Subcutaneous adipose tissue (tissue), 4 donors: ENCODE measurements around the gene TIGAR. TPM values are rescaled to one million over a fixed set of nuclear protein-coding genes. Genes with fewer than 3 reads are reported as not detected.

Experiments used
- total RNA-seq, 4 donors: library from RNA; depleted of rRNA; stranded (reverse); fragments of >200 nt; gene quantifications; one replicate each; pipeline ENCODE4 v1.1.0, GENCODE V29; 2016
- TF ChIP-seq, protein P1 (sequence below): fragments of 450-650 bp; IDR thresholded peaks from one replicate; pipeline ENCODE4 v1.5.1; 2016; ENCODE audit warnings: low read depth, mild to moderate bottlenecking, control low read depth, antibody characterized with exemption, moderate library complexity

Gene TIGAR
- total RNA-seq, 4 donors from 2014 or later: 3.1 to 13.9 (median 7.0) TPM

GRCh38 chr12:4386801-4387200, 65.8 kb downstream of the TIGAR start:
- TF ChIP-seq, protein P1, sequence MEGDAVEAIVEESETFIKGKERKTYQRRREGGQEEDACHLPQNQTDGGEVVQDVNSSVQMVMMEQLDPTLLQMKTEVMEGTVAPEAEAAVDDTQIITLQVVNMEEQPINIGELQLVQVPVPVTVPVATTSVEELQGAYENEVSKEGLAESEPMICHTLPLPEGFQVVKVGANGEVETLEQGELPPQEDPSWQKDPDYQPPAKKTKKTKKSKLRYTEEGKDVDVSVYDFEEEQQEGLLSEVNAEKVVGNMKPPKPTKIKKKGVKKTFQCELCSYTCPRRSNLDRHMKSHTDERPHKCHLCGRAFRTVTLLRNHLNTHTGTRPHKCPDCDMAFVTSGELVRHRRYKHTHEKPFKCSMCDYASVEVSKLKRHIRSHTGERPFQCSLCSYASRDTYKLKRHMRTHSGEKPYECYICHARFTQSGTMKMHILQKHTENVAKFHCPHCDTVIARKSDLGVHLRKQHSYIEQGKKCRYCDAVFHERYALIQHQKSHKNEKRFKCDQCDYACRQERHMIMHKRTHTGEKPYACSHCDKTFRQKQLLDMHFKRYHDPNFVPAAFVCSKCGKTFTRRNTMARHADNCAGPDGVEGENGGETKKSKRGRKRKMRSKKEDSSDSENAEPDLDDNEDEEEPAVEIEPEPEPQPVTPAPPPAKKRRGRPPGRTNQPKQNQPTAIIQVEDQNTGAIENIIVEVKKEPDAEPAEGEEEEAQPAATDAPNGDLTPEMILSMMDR: no peak

- TF ChIP-seq, protein P1: no peak
These were observed 66.6 kb downstream of the TIGAR start for GRCh38 chr12:4387607-4388006.

GRCh38 chr12:4388032-4388431, 67.0 kb downstream of the TIGAR start:
- TF ChIP-seq, protein P1: no peak

DNA sequence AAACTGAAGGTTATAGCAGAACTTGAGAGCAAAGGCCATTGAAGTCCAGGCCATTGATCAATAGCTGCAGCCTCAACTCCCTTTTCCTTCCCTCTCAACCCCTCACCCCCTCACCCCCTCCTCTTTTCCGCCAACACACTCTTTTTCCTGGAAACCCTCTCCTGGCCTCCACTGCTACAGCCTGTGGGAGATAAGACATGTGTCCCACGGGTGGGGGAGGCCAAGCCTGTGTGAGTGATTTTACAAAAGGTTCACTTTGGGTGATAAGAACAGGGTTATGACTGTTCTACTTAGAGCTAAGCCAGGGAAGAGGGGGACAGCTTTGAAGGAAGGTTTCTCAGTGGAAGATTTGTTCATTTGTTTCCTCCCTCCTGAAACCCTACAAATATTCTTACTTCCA, 67.6 kb downstream of the TIGAR start:
- TF ChIP-seq, protein P1: no peak

- TF ChIP-seq, protein P1: no peak
These were observed 71.3 kb downstream of the TIGAR start for GRCh38 chr12:4392223-4392742.

DNA sequence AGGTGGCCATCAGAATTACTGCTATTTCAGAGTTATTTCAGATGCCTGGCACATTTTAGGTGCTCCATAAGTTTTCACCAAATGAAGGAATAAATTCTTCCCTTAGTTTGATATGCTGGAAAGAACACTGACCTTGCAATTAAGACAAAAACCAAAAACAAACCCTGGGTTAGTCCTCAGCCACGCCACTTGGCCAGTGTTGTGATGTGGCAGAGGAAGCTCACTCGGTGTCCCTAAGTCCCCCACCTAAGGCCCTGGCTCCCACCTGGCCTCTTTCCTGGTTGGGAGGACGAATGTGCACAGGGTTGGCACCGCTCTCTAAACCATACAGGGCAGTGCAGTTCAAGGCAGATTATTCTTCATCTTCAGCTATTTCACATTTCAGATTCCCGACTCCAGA, 72.2 kb downstream of the TIGAR start:
- TF ChIP-seq, protein P1: no peak

GRCh38 chr12:4395818-4396217, 74.8 kb downstream of the TIGAR start:
- TF ChIP-seq, protein P1: no peak

- TF ChIP-seq, protein P1: no peak
These were observed 80.1 kb downstream of the TIGAR start for GRCh38 chr12:4401117-4401516.
